Stimulated activated CD4-positive, alpha-beta T cell treated with anti-CD3 and anti-CD28 coated beads, Interleukin-15, amount 100 ng/mL, for 48 hours (primary cell): Measurements from ENCODE around the gene EPHA6.
"Not testable (repeated sequence)": the region's sequence is repeated elsewhere in the genome, so short reads cannot be mapped to it uniquely, and the experiment has no call there.

Experiments
- DNase-seq, 2 donors: peaks; one replicate each; pipeline ENCODE4 v3.0.0-alpha.2; 2020; ENCODE audit warnings: low read depth in 2 of 2

Gene EPHA6

DNA sequence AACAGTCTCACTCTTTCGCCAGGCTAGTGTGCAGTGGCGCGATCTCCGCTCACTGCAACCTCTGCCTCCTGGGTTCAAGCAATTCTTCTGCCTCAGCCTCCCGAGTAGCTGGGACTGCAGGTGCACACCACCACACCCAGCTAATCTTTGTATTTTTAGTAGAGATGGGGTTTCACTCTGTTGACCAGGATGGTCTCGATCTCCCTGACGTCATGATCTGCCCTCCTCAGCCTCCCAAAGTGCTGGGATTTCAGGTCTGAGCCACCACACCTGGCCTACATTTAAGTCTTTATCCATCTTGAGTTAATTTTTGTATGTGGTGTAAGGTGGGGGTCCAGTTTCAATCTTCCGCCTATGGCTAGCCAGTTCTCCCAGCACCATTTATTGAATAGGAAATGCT lies 211.2 kb downstream of the EPHA6 start:
- DNase-seq, result not testable (repeated sequence)

- DNase-seq, result no peak
Observed at GRCh38 chr3:97029972-97030371, 215.6 kb downstream of the EPHA6 start.

DNA sequence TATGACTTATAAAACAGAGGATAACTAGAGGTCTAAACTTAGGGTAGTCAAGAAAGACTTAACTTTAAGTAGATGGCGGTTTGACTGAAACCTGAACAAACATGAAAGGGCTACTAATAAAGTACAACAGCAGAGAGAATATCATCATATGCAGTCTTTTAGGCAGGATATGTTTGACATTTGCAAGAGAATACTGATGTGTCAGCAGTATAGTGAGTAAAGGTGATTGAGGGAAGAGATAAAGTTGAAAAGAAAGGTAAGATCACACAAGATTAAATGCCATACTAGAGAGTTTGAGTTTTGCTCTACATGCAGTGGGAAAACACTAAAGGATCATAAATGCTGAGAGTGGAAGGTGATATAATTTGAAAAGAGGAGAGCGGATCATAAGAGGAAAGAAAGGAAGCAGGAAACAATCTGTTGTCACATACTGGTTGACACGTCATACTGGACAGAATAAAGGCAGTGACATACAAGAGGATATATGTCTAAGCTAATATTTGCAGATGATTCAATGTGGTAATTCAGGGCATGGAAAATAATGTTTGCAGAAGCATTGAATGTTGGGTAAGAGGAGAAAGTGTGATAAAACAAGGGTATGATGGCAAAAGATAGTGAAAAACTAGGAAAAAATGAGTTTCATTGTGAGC lies 223.0 kb downstream of the EPHA6 start:
- DNase-seq, result no peak

DNA sequence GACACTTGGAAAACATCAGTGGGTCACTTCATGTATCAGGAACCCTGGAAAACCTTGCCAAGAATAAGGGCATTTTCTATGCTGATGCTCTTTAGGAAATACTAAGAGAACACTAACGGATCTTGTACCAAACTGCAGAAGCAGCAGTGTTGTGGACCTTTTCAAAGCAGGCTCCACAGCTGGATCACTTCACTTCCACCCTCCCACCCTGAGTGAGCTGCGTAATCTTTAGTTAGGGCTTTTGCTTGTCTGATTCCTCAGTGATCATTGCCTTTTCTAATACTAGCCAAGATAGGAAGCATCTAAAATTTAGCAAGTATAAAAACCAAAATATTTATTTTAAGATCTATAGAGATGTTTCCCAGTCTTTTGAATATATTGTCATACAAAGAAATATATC lies 229.0 kb downstream of the EPHA6 start:
- DNase-seq, result no peak

- no peak for DNase-seq
Observed at GRCh38 chr3:97057365-97057764, 243.0 kb downstream of the EPHA6 start.

- no peak for DNase-seq
Observed at GRCh38 chr3:97059168-97059567, 244.8 kb downstream of the EPHA6 start.

- DNase-seq, result no peak
Observed at GRCh38 chr3:97066531-97066930, 252.1 kb downstream of the EPHA6 start.

DNA sequence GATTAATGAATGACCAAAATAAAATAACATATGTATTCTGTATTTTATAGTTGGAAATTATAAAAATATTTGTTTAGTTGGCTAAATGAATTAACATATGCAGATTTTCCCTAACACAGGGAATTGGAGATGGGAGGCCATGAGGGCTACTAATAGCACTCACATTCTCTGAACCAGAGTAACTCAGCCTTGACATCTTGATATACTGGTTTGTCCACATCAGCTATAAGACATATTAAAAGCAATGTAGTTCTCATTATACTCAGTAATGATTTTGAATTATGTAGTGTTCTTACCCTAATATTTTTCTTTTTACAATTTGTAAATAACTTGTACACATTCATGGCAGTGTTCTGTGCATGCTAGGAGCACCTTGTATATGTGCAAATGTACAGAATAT lies 255.9 kb downstream of the EPHA6 start:
- DNase-seq, result no peak

DNA sequence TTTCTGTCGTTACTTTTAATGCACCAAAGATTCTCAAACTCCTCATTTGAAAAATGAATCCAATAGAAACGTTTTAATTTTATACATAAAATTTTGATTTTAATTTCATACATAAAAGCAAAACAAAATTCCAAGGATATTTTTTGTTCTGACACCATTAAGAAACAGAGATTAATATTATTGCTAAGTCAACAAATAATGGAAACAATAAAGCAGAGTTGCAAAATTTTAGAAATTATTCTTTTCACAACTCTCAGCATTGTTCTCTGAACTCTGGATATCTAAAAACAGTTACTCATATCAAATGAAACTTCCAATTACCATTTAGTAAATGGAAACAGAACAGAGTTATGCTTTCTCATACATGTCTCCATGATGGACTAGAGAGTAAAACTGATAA lies 260.2 kb downstream of the EPHA6 start:
- no peak for DNase-seq

- no peak for DNase-seq
Observed at GRCh38 chr3:97076673-97077072, 262.3 kb downstream of the EPHA6 start.

DNA sequence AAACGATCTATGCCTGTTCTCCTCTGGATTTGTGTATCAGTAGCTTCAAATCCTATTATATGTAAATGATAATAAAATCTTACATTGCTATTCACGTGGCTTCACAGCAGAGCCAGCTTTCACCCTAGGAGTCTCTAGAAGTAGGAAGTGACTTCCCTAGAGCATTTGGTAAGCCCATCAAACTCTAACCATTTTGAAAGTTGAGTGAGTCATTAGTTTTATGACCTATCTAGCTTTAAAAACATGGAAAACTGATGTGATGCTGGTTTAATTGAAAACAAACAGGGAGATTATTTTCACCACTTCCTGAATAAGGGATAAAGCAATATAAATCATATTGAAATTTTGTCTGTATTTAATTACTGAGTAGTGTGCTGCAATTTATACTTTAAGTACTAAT lies 275.2 kb downstream of the EPHA6 start:
- no peak for DNase-seq

GRCh38 chr3:97102641-97103040 lies 288.2 kb downstream of the EPHA6 start:
- no peak for DNase-seq

GRCh38 chr3:97105989-97106651 lies 291.7 kb downstream of the EPHA6 start:
- no peak for DNase-seq

DNA sequence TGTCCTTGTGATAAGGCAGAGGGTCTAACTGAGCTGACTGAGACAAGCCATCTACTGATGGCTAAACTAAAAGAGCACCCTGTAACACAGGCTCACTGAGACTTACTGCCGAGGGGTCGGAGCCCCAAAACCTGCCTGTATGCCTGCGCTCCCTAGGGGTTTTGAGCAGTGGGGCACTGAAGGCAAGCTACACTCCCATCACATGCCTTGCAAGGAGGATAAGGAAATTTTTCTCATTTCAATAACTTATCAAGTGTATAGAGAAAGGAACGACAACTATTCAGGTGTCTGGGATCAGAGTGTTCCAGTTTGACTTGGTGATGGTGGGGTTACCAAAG lies 292.2 kb downstream of the EPHA6 start:
- no peak for DNase-seq

GRCh38 chr3:97108136-97108535 lies 293.7 kb downstream of the EPHA6 start:
- no peak for DNase-seq

GRCh38 chr3:97111244-97111643 lies 296.9 kb downstream of the EPHA6 start:
- no peak for DNase-seq

- DNase-seq, result no peak
Observed at GRCh38 chr3:97121386-97121785, 307.0 kb downstream of the EPHA6 start.

DNA sequence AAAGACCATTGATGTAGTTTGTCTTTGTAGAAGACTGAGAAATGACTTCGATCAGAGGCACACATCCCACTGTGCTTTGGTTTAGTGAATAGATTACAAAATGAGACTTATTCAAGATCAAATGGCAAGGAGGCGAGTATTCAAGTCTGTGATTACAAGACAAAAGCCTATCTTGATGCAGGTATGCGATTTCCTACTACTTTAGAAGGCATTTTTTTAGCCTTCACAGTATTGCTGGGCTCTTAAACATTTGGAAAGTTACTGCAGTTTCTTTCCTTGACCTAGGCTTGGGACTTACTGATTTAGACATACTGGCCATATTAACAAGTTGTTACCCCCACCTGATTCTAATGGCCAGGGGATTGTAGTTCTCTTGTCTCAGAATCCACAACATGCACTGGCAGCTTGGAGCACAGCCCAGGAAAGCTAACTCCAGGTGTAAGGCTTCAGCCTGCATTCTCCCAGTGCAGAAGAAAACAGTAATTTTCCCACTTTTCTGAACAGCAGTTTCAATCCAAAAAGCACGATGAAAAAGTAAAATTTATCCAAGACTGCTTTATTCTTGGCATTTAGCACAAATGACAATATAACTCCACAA lies 311.6 kb downstream of the EPHA6 start:
- DNase-seq, result no peak

- no peak for DNase-seq
Observed at GRCh38 chr3:97131476-97131875, 317.1 kb downstream of the EPHA6 start.

DNA sequence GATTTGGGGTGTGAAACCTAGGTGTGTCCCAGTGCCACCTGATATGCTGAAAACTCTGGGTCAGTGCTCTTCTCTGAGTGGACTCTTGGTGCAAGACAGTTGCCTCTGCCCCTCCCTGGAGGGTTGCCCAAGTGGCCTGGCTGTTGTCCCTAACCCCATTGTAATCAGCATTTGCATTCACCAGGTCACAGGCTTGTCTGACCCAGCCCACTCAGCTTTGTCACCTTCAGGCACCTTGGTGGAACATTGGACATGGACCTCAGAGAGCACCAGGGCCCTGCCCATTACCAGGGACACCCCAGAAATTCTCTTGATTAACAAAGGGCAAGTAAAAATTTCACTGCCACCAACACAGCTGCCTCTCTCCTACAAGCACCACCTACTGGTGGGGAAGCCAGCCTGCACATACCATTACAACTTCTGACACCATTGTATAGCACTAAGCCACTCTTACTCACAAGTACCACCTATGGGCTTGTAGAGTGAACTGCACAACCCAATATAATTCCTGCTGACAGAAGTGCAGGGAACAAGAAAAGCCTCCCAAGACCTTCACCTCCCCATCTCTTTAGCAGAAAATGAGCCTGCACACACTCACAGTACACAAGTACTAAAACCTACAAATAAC lies 324.6 kb downstream of the EPHA6 start:
- no peak for DNase-seq

- no peak for DNase-seq
Observed at GRCh38 chr3:97148931-97149330, 334.5 kb downstream of the EPHA6 start.

- no peak for DNase-seq
Observed at GRCh38 chr3:97161169-97161568, 346.8 kb downstream of the EPHA6 start.

GRCh38 chr3:97177242-97177641 lies 362.8 kb downstream of the EPHA6 start:
- no peak for DNase-seq
